AG08395 (cell line): ENCODE measurements around the gene FHOD3.

Source experiments
- DNase-seq: peaks from one replicate; pipeline ENCODE4 v3.0.0; 2012; ENCODE audit warnings: mixed read lengths, low spot score

The FHOD3 gene

DNA sequence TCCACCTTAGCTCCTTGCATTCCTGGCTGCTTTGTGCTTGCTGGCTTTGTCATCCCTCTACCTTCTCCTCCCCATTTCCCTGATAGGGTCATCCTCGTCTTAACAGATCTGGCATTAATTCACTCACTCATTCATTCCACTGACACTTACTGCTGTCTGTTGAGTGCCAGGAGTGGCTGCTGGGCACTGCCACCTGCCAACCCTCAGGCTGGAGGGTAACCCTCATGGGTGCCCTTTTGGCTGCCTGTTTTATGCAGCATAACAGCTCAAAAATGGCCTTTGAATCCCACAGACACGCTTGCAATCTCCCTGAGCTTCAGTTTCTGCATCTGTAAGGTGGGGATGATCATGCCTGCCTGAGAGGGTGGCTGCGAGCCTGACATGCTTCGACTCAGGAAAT is 25.2 kb downstream of the FHOD3 start:
- no peak for DNase-seq

DNA sequence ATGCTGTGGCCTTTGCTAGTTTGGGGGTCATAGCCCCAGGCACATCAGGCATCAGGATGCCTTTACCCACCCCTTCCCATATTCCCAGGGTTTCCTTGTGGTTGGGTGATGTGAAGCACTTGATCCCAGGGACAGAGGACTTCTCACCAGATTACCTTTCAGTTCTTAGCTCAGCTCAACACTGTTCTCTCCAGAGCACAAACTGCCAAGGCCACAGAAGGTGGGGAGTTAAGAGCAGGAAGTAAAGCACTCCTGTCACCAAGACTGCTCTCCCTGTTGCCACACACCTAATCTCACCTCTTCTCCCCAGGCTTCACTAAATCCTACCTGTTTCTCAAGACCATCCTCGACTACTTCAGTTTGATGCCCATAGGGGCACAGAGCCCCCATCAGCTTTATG is 25.9 kb downstream of the FHOD3 start:
- no peak for DNase-seq

DNA sequence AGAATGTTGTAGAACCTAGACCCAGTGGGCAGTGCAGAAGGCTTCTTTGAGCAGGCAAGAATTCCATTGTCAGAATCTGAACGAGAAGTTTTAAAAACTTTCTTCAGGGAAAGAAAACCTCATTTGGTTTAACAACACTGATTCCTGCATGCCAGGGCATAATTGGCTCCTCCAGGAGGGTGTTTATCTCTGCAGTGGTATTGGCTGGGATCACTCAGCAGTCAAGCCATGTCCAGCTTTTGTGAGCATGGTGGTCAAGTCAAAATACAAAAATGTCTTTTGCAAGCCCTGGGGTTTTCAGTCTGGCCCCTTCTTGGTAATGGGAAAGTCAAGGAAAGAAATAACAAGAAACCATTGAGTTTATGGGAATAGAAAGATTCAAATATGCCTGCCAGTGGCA is 28.3 kb downstream of the FHOD3 start:
- DNase-seq: no peak

DNA sequence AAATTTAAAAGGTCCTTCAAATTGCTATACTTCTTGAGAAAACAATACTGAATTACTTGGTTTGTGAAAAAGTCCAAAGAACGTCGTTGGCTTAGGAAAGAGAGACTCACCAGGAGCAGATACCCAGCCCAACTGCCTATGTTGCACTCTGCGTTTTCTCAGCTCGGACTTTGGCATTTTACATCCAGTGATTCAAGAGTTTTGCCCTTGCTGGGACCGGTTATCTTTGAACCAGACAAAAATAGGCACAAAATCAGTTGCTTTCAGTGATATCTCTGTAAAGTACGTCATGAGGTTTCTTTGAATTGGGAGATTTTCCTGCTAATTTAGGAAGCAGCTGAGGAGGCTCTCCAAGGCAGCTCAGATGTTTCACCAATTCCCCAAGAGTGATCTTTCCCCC is 29.3 kb downstream of the FHOD3 start:
- DNase-seq: no peak

DNA sequence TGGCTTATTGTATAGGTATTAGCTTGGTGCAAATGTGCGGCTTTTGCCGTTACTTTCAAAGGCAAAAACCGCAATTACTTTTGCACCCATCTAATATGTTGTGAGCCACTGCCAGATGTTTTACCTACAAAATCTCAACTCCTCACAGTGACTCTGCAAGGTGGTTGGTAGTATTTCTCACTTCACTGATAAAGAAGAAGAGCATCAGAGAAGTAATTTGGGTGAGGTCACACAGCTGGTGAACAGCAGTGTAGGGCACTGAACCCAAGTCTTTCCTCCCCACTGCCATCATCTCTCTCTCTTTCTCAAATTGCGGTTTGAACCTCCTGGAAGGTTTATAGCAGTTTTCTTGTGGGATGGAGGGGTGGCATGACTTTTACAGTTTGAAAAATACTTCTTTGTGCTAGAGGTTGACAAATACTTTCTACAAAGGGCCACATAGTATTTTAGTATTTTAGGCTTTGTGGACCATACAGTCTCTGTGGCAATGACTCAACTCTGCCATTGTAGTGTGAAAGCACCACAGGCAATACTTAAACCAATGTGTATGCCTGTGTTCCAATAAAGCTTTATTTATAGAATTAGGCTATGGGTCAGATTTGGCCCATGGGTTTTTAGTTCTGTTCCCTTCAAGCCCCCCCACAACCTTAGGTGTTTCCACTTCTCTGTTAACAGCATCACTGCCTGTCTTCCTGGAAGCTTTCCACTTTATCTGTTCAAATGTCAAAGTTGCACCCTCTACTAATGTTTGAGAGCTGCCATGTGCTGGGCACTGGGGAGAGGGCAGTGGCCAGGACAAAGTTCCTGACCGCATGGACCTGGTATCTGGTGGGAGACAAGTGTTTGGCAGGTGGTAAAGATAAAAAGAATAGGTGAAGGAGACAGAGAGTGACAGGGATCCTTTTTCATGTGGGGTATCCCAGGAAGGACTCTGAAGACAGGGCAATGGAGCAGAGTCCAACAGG is 30.1 kb downstream of the FHOD3 start:
- DNase-seq: no peak

DNA sequence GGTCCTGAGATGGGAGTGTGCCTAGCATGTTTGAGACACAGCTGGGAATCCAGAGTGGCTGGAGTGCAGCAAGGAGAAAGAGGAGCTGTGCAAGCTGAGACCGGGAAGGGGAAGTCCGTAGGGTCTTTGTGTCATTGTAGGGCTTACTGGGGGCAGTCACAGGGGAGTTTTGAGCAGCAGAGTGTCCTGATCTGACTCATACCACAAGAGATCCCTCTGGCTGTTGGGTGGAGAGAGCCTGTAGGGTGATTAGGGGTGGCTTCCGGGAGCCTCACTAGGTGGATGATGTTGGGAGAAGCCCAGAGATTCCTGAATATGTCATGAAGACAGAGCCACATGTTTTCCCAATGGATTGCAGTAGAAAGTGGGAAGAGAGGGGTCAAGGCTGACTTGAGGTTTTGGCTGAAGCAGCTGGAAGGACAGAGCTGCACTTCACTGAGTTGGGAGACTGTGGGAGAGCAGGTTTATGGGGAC is 30.9 kb downstream of the FHOD3 start:
- no peak for DNase-seq

DNA sequence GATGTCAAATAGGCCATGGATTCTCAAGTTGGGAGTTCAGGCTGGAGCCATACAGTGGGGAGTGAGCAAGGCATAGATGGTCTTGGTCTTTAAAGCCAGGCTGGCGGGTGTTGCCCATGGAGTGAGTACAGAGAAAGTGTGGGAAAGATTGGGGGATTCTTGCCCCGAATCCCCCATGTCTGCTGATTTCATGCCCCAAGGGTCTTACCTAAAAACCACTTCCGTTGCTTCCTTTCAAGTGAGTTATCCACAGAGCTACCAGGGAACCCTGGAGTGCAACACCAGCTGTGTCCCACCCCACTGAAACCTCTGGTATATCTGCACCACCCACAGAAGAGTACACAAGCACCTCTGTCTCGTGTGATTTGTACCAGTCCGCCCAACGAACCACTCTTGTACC is 31.4 kb downstream of the FHOD3 start:
- no peak for DNase-seq

DNA sequence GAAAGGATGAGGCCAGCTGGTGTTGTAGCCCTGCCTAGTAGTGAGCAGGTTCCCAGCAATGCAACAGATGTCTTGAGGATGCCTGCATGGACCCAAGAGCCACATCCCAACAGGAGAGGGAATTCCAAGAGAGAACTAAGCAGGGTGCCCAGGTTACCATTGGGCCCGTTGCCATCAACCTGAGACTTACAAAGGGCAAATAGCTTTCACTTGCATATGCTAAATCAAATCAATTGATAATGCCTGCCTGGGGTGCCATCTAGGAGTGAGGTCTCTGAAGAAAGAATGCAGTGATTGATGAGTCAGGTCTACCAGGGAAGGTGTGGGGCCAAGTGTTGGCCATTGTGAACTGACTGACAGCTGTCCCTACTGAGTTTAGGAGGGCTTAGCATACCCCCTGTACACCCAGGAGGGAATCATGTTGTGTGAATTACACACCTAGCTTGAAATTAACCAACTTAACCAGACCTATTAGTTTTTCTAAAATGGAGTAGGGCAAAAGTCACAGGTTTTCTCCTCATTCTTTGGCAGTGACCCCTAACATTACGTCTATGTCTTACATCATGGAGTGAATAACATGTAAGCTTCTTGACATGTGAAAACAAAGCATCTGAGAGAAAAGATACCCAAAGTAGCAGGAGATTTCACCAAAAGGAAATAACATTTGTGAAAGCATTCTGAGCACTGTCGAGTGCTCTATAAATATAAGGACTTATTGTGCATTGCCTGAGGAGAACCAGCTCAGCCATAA is 32.3 kb downstream of the FHOD3 start:
- DNase-seq: no peak

DNA sequence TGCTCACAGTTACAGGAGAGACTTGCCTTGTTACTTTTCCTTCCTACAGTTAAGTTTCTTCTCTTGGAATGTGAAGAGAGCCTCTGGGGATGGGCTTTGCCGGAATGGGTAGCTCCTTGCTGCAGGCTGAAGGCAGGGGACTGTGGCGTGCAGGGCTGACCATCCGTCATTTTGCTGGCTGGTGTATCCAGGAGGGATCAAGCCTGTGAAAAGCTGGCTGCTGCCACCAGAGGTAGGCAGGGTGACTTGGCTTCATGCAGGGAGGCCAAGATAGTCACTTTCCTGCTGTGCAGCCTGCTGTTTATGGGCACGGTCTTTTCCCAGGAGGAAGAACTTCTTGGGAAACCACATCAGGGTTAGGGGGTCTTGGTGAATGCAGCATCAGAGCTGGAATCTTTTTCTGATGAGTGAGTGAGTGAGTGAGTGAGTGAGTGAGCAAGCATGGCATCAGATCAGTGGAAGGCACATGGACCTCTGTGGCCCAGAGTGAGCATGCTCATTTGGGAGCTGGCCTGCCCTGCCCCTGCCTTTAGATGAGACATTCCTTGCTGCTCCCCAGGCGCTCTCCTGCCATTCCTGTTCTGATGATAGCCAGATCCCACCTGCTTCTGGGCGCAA is 33.0 kb downstream of the FHOD3 start:
- DNase-seq: no peak

DNA sequence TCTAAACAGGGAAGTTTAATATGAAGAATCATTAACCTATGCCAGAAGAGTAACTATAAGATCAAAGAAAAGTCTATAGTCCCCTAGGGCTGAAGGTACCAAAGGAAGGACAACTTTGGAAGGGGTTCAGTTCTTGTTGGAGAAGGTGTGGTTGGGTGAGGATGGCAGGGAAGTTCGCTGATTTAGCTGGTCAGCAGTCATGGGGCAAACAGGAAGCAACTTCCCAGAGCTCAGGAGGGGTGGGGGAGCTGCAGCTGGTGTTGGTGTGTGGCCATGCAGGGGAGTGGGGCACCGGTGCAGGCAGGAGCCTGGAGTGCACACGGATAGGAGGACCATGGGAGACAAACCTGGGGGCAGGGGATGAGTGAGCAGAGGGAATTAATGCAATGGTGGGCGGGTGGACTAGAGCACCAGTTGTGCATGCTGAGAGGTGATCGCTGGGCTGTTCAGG is 34.0 kb downstream of the FHOD3 start:
- no peak for DNase-seq

DNA sequence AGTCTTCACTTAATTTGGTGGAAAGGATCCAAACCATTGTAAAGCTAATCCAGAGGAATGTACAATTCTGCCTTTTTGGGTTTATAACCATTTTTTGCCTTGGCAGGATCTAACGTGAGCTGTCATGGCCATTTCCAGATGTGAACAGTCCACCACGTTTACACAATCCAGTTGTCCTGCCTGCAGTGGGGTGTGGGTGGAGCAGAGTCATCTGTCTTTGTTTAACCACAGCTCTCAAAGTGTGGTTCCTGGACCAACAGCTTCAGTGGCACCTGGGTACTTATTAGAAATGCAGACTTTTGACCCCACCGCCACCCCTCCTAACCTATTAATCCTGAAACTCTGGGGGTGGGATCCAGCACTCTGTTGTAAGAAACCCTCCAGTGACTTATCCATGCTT is 35.9 kb downstream of the FHOD3 start:
- peak; percentile 83 for DNase-seq

DNA sequence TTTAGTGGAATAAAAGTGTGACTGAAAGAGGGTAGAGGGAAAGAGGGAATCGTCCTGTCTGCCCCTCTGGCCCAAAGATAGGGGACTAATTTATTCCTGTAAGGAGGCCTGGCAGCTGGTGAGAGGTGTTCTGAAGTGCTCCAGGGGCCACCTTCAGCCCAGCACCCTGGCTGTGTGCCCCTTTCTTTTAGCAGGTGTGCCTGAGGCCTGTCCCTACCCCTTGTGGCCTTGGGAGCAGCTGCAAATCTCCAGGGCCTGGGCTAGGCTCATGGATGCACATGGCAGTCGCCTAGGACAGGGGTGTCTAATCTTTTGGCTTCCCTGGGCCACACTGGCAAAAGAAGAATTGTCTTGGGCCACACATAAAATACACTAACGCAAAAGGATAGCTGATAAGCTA is 37.3 kb downstream of the FHOD3 start:
- DNase-seq: no peak

DNA sequence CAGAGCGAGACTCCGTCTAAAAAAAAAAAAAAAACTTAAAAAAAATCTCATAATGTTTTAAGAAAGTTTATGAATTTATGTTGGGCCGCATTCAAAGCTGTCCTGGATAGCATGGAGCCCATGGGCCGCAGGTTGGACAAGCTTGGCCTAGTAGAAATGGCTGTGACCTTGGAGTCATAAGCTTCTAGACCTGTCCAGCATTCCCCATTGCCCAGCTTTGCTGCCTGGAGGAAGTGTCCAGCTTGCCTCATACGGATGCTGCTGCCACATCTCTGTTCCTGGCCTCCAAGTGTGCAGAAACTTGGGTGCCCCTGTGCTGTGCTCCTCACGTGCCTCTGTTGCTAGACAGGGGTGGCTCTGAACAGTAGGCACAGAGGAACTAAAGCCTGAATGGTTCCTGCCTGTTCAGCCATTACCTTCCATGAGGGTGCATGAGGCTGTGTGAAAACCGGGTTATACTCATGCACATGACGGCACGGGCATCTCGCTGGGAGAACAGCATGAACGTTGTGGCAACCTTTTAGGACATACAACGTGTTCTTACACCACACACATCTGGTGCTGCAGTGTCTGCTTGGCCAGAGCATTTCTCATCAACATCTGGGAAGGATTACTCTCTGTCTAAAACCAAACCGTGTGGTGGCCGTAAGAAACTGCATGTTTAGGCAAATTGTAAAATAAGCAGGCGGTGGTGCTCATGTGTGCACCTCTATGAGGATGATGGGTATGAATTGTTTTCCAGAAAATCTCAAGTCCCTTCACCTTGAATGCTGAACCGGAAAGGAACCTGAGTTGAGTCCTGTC is 38.2 kb downstream of the FHOD3 start:
- DNase-seq: peak; percentile 69

DNA sequence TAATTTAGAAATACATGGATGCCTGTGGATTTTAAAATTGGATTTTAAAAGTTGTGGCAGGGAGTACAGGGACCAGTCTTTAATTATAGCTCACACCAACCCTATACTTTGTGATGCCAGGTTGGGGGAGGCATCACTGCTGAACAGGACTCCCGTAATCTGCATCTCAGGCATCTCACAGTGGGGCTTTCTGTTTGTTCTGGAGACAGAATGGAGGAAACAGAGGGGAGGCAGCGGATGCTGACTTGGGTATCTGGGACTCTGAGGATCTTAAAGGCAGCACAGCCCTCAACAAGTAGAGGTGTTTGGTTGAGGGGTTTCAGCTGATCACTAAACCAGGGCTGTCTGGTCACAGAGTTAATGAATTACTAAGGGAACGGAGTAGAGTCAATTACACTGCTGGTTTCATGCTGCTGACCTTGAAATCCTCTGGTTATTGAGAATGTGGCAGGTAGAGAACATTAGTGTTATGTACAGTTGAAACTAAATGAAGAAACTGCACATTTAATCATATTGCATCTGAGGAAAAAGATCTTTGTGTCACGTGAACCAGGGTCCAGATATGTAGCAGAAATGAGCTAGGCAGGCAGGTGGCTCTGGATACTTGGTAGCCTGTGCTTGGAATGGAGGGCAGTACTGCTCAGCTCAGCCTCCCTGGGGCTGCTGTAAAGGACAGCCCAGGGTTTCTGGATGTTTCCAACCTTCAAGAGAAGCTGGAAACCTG is 40.3 kb downstream of the FHOD3 start:
- no peak for DNase-seq

DNA sequence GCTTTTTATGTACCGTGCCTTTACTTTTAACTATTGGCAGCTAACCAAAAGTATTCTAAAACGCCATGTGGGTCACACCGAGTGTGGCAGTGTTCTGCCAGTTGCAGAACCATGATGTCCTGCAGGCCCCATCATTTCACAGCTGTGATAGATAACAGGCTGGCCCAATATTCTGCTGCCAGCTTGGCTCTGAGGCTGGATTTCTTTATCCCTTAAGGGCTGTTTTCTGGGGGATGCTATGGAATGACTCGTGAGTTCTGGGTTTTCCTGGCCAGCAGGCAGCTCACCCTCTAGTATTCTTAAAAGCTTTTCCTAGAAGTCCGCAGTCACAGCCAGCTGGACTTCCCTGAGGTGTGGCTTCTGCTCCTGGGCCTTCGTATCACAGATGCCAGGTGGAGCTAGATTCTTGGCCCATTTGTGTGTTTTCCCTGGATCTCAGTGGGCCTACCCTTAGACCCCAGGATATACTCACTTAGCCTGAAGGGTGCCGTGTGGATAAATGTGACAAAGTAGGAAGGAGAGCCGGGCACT is 41.0 kb downstream of the FHOD3 start:
- DNase-seq: no peak

DNA sequence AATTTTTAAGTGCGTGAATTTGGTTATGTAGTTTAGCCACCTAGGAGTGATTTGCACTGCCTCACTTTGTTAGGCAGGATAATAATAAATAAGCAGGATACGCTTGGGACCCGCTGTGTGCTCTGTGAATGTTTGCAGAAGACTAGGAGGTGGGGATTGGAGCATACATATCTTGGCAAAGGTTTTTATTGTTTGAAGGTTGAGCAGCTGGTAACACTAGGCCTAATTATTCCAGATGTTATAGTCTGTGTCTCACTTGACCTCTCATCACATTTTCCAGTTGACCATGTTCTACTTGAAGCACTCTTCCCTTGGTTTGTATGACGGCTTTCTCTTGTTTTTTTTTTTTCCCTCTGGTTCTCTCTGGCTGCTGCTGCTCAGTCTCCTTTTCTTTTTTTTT is 42.7 kb downstream of the FHOD3 start:
- DNase-seq: no peak

DNA sequence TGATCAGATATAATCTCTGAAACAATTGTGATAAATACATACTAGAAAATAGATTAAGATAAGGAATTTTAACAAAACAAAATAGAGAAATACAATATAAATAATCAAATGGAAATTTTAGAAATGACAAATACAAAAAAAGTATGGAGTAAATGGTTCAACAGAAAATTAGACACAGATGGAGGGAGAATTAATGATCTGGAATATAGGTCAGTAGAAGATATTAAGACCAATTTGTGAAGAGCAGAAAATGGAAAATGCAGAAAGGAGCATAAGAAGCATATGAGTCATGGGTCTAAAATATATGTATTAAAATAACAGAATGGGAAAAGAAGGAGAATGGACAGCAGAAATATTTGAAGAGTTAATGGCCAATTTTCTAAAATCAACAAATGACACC is 44.4 kb downstream of the FHOD3 start:
- DNase-seq: no peak

DNA sequence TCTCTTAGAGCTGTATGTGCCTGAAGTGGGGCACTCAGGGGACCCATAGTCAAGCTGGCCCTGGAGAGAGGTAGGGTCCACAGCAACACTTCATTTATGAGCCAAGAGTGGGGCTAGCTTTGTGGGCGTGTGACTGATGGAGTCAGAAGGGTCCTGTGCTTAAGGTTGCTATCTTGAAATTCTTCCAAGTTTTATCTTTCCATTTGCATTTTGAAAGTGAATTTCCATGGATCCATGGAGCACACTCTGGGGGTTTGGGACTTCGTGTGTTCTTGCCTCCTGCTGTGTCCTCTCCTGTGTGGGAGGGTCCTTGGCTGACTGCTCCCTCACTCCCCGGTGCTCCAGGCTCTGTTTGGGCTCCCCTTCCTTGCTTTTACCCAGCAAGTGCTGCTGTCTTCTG is 50.8 kb downstream of the FHOD3 start:
- no peak for DNase-seq

DNA sequence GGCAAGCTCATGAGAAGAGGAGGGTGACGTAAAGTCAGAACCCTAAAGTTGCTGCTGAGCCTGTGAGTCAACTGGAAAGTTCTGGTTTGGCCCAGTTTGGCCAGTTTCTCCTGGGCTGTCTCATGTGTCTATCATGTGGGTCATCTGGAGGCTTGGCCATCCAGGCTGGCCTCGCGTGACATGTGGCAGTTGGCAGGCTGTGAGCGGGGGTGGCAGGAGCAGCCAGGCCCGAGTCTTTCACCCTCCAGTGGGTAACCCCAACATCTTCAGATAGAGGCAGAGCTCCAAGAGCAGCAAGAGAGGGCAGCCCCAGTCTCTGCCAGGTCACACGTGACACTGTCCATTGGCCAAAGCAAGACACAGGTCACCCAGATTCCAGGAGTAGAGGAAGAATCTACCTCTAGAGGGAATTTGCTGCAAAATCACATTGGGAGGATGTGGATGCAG is 51.5 kb downstream of the FHOD3 start:
- no peak for DNase-seq

DNA sequence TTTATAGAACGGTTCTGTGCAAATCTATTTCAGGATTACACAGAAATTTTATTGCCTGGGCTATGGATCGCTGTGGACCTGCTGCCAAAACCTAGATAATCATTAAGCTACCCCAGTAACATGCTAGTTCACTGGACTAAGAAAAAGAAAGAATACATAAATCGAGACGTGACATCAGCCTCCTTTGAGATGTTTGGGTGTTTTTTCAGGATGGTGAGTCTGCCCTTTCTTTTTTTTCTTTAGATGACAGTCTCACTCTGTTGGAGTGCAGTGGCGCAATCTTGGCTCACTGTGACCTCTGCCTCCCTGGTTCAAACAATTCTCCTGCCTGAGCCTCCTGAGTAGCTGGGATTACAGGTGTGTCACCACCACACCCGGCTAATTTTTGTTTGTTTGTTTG is 52.0 kb downstream of the FHOD3 start:
- no peak for DNase-seq

DNA sequence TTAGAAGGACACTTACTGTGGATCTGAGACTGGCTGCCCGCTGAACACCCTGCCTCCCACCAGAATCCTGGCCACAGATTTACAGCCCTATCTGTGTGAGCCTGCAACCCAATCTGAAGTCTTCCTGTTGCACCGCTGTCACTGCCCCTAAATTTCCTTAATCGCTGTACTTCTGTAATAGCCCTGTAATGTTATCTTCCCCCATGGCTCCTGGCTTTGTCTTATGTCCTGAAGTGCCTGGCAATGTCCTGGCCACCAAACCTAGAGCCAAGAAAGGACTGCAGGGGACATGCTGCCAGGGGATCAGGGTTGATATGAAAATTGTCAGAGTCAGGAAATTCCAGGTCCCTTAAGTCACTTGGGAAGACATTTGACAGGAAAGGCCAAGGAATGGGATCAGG is 52.7 kb downstream of the FHOD3 start:
- DNase-seq: no peak
